ENCODE measurements around the gene CSNK1D. TPM values are rescaled to one million over a fixed set of nuclear protein-coding genes. Genes with fewer than 3 reads are reported as not detected.

Gene CSNK1D
- total and polyA plus RNA-seq, 10 of the 15 experiments (the other 5 are each of a cell fraction or from before 2014, with no cell fraction given), result 5.7 to 105 (median 58.1) TPM

- no peak for TF ChIP-seq ZBTB11 (CRISPR knock-in tag; IDR thresholded peaks at IDR 0.05)
- no peak for TF ChIP-seq ZNF592 (IDR thresholded peaks at IDR 0.05)
- TF ChIP-seq FOXM1 (IDR thresholded peaks at IDR 0.05; ENCODE audit: low read depth, low read length), result no peak
- TF ChIP-seq ZSCAN29 (IDR thresholded peaks at IDR 0.05), result no peak
- TF ChIP-seq SP1 (IDR thresholded peaks at IDR 0.05; ENCODE audit: low read depth, low read length), result peak; percentile 86
- 0 out of 2 replicates have a peak, but pooled peaks have one; percentile 9 for TF ChIP-seq FOXK2 (IDR thresholded peaks at IDR 0.05)
- no peak for TF ChIP-seq JUND (IDR thresholded peaks at IDR 0.05; ENCODE audit: low read depth, low read length)
- no peak for TF ChIP-seq SIX5 (IDR thresholded peaks at IDR 0.05; ENCODE audit: low read depth, low read length, severe bottlenecking)
- peak; percentile 97 for TF ChIP-seq MAX (IDR thresholded peaks at IDR 0.05; ENCODE audit: low read depth, low read length)
- TF ChIP-seq POLR2A (IDR thresholded peaks at IDR 0.05; ENCODE audit: low read depth, low read length), result peak; percentile 99
- no peak for TF ChIP-seq HSF1 (IDR thresholded peaks at IDR 0.05; ENCODE audit: low read depth, low read length)
- TF ChIP-seq KLF5 (IDR thresholded peaks at IDR 0.05; ENCODE audit: partially characterized antibody), result peak; percentile 59
- TF ChIP-seq SMC3 (IDR thresholded peaks at IDR 0.05; ENCODE audit: borderline replicate concordance, low read length), result no peak
- TF ChIP-seq HDGF (IDR thresholded peaks at IDR 0.05), result 0 out of 2 replicates have a peak, but pooled peaks have one; percentile 54
- TF ChIP-seq HCFC1 (IDR thresholded peaks at IDR 0.05; ENCODE audit: low read length), result peak; percentile 28; the same call in 1 of the 2 replicates
- no peak for TF ChIP-seq CREM (IDR thresholded peaks at IDR 0.05; ENCODE audit: low read depth)
- no peak for TF ChIP-seq JUNB (IDR thresholded peaks at IDR 0.05)
- TF ChIP-seq EED (IDR thresholded peaks at IDR 0.05; ENCODE audit: low read depth), result peak; percentile 56; the same call in 1 of the 2 replicates
Observed at GRCh38 chr17:82292251-82293154, 19.0 kb upstream of the CSNK1D start (continued).

Measured in GM12878 (cell line).